Measurements from ENCODE around the gene ZDHHC11B. TPM values are rescaled to one million over a fixed set of nuclear protein-coding genes. Genes with fewer than 3 reads are reported as not detected.

ZDHHC11B gene
- total and polyA plus RNA-seq, 2 donors (not counting 1 experiment from before 2014, with no cell fraction given): 0.52 TPM; not detected in 1

GRCh38 chr5:685262-686171 is 99.0 kb downstream of the ZDHHC11B start:
- ATAC-seq (ENCODE audit: low read depth) (no peak), DNase-seq (no peak)
- no peaks in the 10 kb centered on the region for H3K9me3 ChIP-seq (ENCODE audit: control extremely low read depth in 1 of 3, control insufficient read depth in 2 of 3, insufficient read depth in 1 of 3, low read length in 2 of 3)
- no peak overlapping the region for H3K27ac ChIP-seq (ENCODE audit: low read length in 2 of 2)
- H3K9ac ChIP-seq (ENCODE audit: low read length): no peak overlapping the region
- Mint-ChIP-seq H3K27ac (no peak overlapping the region), H3K4me1 (no peaks in the 10 kb centered on the region), H3K27me3 (peaks cover 4% of the 10 kb centered on the region), H3K9me3 (ENCODE audit: insufficient read depth) (no peaks in the 10 kb centered on the region), H3K4me3 (no peak overlapping the region)
- no peaks in the 10 kb centered on the region for H3K4me1 ChIP-seq (ENCODE audit: control insufficient read depth in 2 of 2, insufficient read depth in 2 of 2, low read length in 2 of 2)
- TF ChIP-seq EZH2 (IDR thresholded peaks at IDR 0.05; ENCODE audit: borderline replicate concordance, insufficient read depth, low read depth, low read length, poor library complexity, severe bottlenecking) (no peak), CTCF (IDR thresholded peaks at IDR 0.05) (no peak)
- no peaks in the 10 kb centered on the region for H3K36me3 ChIP-seq (replicated peaks in 1 of 2; ENCODE audit: control extremely low read depth in 1 of 2, control insufficient read depth in 1 of 2, extremely low read depth in 1 of 2, insufficient read depth in 2 of 2, low read length in 1 of 2)
- no peaks in the 10 kb centered on the region for H4K20me1 ChIP-seq (ENCODE audit: control insufficient read depth, insufficient read depth, low read length, poor library complexity, severe bottlenecking)
- CTCF ChIA-PET: no interaction called here
- no peaks in the 10 kb centered on the region for H3K79me2 ChIP-seq (ENCODE audit: control insufficient read depth, insufficient read depth, low read length)
- H2AFZ ChIP-seq (ENCODE audit: insufficient read depth, low read depth, low read length, poor library complexity, severe bottlenecking): no peak overlapping the region
- peaks cover 0 to 12% (median 2%) of the 10 kb centered on the region in 4 experiments for H3K27me3 ChIP-seq (replicated peaks in 1 of 4; ENCODE audit: control extremely low read depth in 1 of 4, control insufficient read depth in 3 of 4, insufficient read depth in 4 of 4, low read length in 3 of 4)
- intact Hi-C loops (cut with micrococcal nuclease): no loop called here
- H3K4me3 ChIP-seq (ENCODE audit: control extremely low read depth in 1 of 5, extremely low read depth in 1 of 5, insufficient read depth in 1 of 5, low read depth in 2 of 5, low read length in 4 of 5): no peak overlapping the region
- H3K4me2 ChIP-seq (replicated peaks; ENCODE audit: low read depth, low read length, poor library complexity, severe bottlenecking): no peak overlapping the region
- POLR2A ChIA-PET: no interaction called here
- 85% methylated on average over 23 of the region's 24 CpGs for WGBS (ENCODE audit: insufficient coverage)

- no peak overlapping the region for H3K4me3 Mint-ChIP-seq
- no peak for TF ChIP-seq EZH2 (IDR thresholded peaks at IDR 0.05; ENCODE audit: borderline replicate concordance, insufficient read depth, low read depth, low read length, poor library complexity, severe bottlenecking)
- no peak for TF ChIP-seq CTCF (IDR thresholded peaks at IDR 0.05)
- H3K4me1 Mint-ChIP-seq: no peaks in the 10 kb centered on the region
- ChIA-PET POLR2A (no interaction called here), CTCF (no interaction called here)
- H3K27me3 Mint-ChIP-seq: peaks cover 4% of the 10 kb centered on the region
- Histone ChIP-seq H4K20me1 (ENCODE audit: control insufficient read depth, insufficient read depth, low read length, poor library complexity, severe bottlenecking) (no peaks in the 10 kb centered on the region), H3K4me3 (ENCODE audit: control extremely low read depth in 1 of 5, extremely low read depth in 1 of 5, insufficient read depth in 1 of 5, low read depth in 2 of 5, low read length in 4 of 5) (no peak overlapping the region), H3K27ac (ENCODE audit: low read length in 2 of 2) (no peak overlapping the region), H3K4me2 (replicated peaks; ENCODE audit: low read depth, low read length, poor library complexity, severe bottlenecking) (no peak overlapping the region), H3K4me1 (ENCODE audit: control insufficient read depth in 2 of 2, insufficient read depth in 2 of 2, low read length in 2 of 2) (no peaks in the 10 kb centered on the region), H3K9ac (ENCODE audit: low read length) (no peak overlapping the region), H3K9me3 (ENCODE audit: control extremely low read depth in 1 of 3, control insufficient read depth in 2 of 3, insufficient read depth in 1 of 3, low read length in 2 of 3) (no peaks in the 10 kb centered on the region), H3K27me3 (replicated peaks in 1 of 4; ENCODE audit: control extremely low read depth in 1 of 4, control insufficient read depth in 3 of 4, insufficient read depth in 4 of 4, low read length in 3 of 4) (peaks cover 0 to 12% (median 2%) of the 10 kb centered on the region in 4 experiments), H3K79me2 (ENCODE audit: control insufficient read depth, insufficient read depth, low read length) (no peaks in the 10 kb centered on the region), H2AFZ (ENCODE audit: insufficient read depth, low read depth, low read length, poor library complexity, severe bottlenecking) (no peak overlapping the region), H3K36me3 (replicated peaks in 1 of 2; ENCODE audit: control extremely low read depth in 1 of 2, control insufficient read depth in 1 of 2, extremely low read depth in 1 of 2, insufficient read depth in 2 of 2, low read length in 1 of 2) (no peaks in the 10 kb centered on the region)
- DNase-seq (no peak), ATAC-seq (ENCODE audit: low read depth) (no peak)
- H3K9me3 Mint-ChIP-seq (ENCODE audit: insufficient read depth): no peaks in the 10 kb centered on the region
- 87% methylated on average over 17 of the region's 17 CpGs for WGBS (ENCODE audit: insufficient coverage)
- H3K27ac Mint-ChIP-seq: no peak overlapping the region
- intact Hi-C loops (cut with micrococcal nuclease): no loop called here
These were observed 99.7 kb downstream of the ZDHHC11B start for GRCh38 chr5:684751-685216.
